Fibroblast of skin of left biceps (primary cell): ENCODE results near the gene DNAJB8.

Experiments
- DNase-seq, 2 experiments: peaks; one replicate each; pipeline ENCODE4 v3.0.0-alpha.2; 2013; ENCODE audit warnings: low read depth in 2 of 2

Gene DNAJB8

GRCh38 chr3:128445357-128445756 lies 21.3 kb downstream of the DNAJB8 start:
- DNase-seq, result no peak

- no peak for DNase-seq
Measured at GRCh38 chr3:128443771-128444170, 22.9 kb downstream of the DNAJB8 start.

DNA sequence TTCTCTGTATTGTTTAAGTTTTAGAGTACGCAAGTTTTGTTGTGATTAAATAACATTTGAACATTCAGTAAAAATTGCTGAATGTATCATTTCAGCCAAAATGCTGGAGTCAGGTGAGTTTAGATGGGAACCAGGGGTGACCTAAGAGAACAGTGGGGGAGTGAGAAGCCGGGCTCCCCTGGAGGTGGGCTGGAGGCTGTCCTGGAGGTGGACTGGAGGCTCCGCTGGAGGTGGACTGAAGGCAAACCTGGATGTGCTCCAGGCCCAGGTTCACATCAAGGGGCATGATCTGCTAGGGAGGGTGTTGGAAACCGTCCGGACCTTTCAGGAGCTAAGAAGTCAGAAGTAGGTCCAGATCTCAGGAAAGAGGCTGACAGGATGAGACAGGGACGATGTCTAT lies 23.7 kb downstream of the DNAJB8 start:
- no peak for DNase-seq

DNA sequence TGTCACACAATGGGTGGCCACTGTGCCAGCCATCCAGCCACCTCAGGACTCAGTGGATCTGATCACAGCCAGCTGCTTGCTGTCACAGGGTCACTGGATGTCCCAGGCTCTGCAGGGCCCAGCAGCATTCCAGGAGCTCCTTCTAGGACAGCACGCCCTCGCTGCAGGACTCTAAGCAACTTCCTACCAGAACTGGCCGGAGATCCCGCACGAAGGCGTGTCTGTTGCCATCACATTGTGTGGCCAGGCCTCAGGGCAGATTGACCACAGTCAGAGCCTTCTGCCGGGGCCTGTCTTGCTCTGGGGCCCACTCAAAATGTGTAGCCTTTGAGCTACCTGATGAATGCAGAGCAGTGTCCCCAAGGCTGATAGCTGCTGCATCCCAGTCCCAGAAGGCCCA lies 24.6 kb downstream of the DNAJB8 start:
- DNase-seq, result no peak

GRCh38 chr3:128439226-128439625 lies 27.5 kb downstream of the DNAJB8 start:
- no peak for DNase-seq

GRCh38 chr3:128438488-128439072 lies 28.1 kb downstream of the DNAJB8 start:
- no peak for DNase-seq

DNA sequence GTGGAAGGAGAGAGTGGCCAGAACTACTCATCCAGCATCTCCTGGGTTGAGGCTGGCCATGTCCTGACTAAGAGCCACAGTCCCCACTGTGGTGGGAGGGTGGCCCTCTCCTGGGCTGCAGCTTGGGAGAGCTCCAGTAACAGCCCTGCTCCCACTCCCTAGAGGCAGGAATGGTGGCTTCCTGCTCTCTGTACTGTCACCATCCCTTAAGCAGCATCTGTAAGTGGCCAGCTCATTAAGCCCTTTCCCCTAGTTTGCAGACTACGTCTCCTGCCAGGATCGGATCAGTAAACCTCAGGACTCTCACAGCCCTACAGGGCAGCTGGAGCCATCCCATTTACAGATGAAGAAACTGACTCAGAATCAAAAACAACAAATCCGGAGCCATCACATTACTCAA lies 30.5 kb downstream of the DNAJB8 start:
- DNase-seq, result no peak

DNA sequence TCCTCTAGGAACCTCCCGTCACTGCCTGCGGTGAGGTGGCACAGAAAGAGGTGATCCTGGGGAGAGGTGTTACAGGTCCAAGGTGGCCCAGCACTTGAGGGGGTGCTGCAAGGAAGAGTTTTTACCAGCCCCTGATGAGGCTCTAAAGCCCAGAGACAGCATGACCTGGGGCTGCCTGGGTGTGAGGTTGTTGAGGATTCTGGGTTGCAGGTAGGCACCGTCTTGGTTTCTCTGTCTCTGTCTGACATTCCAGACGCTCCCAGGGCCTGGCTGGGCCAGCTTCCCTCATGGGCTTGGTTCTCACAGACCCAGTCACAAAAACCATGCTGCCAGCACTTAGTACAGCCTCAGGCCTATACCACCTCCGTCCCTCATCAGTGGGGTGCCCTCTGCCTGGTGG lies 31.1 kb downstream of the DNAJB8 start:
- DNase-seq, result no peak

- no peak for DNase-seq
Measured at GRCh38 chr3:128435058-128435457, 31.6 kb downstream of the DNAJB8 start.

GRCh38 chr3:128434524-128434923 lies 32.2 kb downstream of the DNAJB8 start:
- DNase-seq, result no peak

- DNase-seq, result no peak
Measured at GRCh38 chr3:128433837-128434165, 32.9 kb downstream of the DNAJB8 start.

GRCh38 chr3:128432971-128433836 lies 33.5 kb downstream of the DNAJB8 start:
- no peak for DNase-seq

GRCh38 chr3:128432301-128432970 lies 34.3 kb downstream of the DNAJB8 start:
- DNase-seq, result no peak

GRCh38 chr3:128431803-128432300 lies 34.8 kb downstream of the DNAJB8 start:
- no peak for DNase-seq

GRCh38 chr3:128430731-128431130 lies 36.0 kb downstream of the DNAJB8 start:
- no peak for DNase-seq

- DNase-seq, result no peak
Measured at GRCh38 chr3:128430301-128430700, 36.4 kb downstream of the DNAJB8 start.

DNA sequence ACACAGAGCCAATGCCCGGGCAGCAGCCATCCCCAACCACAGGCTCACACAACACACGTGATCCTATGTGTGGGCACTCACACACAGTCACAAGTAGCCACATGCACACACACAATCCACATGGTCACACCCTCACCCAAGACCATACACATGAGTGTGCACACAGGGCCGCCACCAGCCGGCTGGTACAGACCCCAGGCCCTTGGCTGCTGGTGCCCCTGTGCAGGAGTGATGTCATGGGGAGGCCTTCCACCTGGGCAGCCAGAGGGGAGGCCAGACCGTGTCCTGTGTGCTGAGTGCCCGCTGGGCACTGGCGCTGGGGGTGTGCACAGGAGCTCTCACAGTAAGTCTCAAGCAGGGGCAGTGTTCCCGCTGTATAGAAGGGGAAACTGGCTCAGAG lies 36.9 kb downstream of the DNAJB8 start:
- no peak for DNase-seq

GRCh38 chr3:128429275-128429674 lies 37.4 kb downstream of the DNAJB8 start:
- DNase-seq, result no peak

- no peak for DNase-seq
Measured at GRCh38 chr3:128427872-128428822, 38.5 kb downstream of the DNAJB8 start.

DNA sequence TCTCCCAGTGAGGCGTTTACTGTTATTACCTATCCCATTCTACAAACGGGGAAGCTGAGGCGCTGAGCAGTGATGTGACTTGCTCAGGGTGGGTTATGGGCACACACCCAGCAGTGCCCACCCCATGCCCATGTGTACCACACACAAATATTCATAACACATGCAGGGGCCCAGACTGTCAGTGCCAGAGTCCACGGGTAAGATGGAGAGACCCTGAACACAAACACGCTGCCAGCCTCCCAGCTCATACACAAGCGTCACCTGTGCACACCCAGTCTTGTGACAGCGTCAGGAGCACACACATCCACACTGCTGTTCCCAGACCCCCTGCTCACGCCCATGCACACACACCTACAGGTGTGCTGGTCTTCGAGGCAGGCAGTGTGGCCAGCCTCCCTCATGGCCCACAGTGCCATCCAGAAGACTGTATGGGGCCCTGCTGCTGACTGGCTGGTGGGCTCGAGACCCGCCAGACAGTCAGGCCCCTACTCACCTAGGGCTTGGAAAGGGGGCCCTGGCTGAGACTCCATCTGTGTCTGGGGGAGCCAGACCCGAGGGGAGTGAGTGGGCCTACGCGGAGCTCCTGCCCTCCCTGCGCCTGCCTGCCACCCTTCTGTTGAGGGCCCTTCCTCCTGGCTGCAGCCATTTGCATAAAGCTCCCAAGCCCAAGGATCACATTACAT lies 39.4 kb downstream of the DNAJB8 start:
- no peak for DNase-seq
